Measurements from ENCODE around the gene JARID2. TPM values are rescaled to one million over a fixed set of nuclear protein-coding genes. Genes with fewer than 3 reads are reported as not detected.
A peak's percentile ranks its signal among the peaks of the same experiment; 100 is the strongest.

Gene JARID2
- total RNA-seq, 1 experiment from 2014 or later, result 0.56 TPM

DNA sequence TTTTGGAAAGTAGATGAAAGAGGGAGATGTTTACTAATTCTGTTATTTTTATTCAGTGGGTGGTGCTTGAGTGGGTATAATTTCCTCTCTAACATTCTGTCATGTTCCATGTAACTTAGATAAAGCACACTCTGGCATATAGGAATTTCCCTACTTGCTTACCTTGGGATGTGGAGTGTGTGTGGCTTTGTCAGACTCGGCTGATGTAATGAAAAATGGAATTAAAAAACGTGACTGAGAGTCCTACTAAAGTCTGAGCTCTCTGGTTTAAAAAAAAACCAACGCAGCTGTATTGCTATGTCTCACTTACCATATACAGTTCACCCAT, 98.3 kb downstream of the JARID2 start:
- no peaks in the 10 kb centered on the region for H3K36me3 ChIP-seq
- H3K27me3 ChIP-seq, result no peaks in the 10 kb centered on the region
- no peaks in the 10 kb centered on the region for H3K9me3 ChIP-seq
- no peak for DNase-seq
- H3K4me3 ChIP-seq, result no peak overlapping the region

DNA sequence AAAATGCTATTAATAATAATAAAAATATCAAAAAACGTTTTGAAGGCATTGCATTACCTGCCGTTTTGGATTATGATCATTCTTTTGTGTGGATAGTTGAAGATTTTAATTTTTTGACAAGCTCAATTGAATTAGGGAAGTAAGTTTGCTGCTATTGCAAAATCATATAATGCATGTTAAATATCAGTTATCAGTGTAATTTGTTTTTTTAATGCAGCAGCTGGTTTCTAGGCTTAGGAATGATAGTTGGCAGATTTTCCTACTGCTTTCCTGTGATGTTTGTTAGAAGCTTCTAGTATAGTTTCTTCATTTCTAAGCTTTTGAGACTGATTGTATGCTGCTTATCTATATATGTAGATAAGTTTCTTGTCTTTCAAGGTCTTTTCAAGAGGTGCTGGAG, 99.0 kb downstream of the JARID2 start:
- Histone ChIP-seq H3K36me3 (no peaks in the 10 kb centered on the region), H3K9me3 (no peaks in the 10 kb centered on the region), H3K27me3 (no peaks in the 10 kb centered on the region), H3K4me3 (no peak overlapping the region)
- DNase-seq, result no peak

DNA sequence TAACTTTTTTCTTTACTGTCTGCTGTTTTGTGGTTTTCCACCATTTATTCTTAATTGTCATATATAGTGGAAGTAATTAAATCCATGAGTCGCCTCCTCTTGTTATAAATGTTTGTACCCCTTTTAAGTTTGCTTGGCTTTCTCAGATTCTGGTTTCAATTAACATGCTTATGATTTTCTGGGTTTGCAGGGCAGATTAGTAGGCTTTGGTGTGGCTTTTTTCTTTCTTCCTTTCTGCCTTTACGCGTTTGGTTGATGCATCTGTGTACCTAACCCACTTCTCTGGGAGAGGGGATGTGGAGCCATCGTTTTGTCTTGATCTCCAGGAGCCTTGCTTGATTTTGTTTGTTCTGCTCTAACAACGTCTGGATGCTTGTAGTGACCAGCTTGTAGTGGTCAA, 100.4 kb downstream of the JARID2 start:
- no peaks in the 10 kb centered on the region for H3K36me3 ChIP-seq
- H3K9me3 ChIP-seq, result no peaks in the 10 kb centered on the region
- no peaks in the 10 kb centered on the region for H3K27me3 ChIP-seq
- no peak overlapping the region for H3K4me3 ChIP-seq
- no peak for DNase-seq

DNA sequence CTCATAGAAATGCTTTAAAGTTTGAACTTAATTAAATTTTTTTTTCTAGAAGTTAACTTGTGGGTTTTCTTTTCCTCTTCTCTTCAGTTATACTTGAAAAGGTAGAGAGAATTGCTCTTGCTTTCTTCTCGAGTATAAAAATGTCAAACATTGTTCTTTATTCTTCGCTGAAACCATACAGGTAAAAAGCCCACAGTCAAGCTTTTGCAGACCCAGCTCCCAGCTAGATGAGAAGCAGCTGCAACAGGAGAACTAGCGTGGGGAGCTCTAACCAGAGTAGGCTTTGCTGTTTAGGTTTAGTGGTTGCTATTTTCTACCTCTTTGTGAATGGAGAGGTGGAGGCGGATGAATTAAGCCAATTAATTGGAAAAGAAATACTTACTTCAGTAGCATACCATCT, 102.7 kb downstream of the JARID2 start:
- no peak overlapping the region for H3K4me3 ChIP-seq
- DNase-seq, result no peak
- no peaks in the 10 kb centered on the region for H3K9me3 ChIP-seq
- H3K36me3 ChIP-seq, result no peaks in the 10 kb centered on the region
- no peaks in the 10 kb centered on the region for H3K27me3 ChIP-seq

DNA sequence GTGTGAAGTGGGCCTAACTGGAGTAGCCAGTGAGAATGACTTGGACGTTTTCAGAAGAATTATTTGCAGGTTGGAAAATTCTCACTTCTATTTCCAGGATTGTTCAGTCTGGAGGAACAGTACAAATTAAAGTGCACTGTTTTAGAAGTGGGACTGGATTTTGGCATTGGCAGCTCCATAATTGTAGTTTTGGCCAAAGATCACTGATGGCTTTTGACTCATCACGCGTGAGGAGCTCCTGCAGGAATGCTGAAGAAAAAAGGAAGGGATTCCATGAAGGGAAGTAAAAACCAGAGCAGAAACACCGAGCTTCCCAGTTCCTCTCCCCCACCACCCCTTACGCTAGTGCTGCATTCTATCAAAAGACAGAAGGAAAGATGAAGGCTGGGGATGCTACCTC, 103.5 kb downstream of the JARID2 start:
- Histone ChIP-seq H3K27me3 (no peaks in the 10 kb centered on the region), H3K9me3 (no peaks in the 10 kb centered on the region), H3K36me3 (no peaks in the 10 kb centered on the region), H3K4me3 (no peak overlapping the region)
- peak; percentile 65 for DNase-seq

- Histone ChIP-seq H3K27me3 (no peaks in the 10 kb centered on the region), H3K4me3 (no peak overlapping the region), H3K36me3 (no peaks in the 10 kb centered on the region), H3K9me3 (no peaks in the 10 kb centered on the region)
- no peak for DNase-seq
Observed at GRCh38 chr6:15350386-15351083, 104.7 kb downstream of the JARID2 start.

- DNase-seq, result peak; percentile 95
- no peak overlapping the region for H3K4me3 ChIP-seq
Observed at GRCh38 chr6:15351631-15352030, 105.8 kb downstream of the JARID2 start.

DNA sequence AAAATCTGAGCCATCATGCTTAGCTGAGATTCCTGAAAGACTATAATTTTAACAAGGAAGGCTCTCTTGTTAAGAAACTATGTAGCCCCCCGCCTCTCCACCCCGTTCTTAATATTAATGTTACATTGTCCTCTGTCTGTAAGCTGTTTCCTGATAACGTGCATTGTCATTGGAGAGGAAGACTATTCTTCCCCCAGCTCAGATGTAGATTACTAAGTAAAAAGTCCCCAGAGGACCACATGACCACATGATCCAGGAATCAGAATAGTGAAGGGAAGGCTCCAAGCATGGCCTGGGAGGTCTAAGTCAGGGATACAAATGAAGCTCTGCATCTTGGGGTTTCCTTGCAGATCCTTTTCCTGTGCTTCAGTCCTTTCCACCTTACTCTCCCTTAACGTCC, 106.4 kb downstream of the JARID2 start:
- Histone ChIP-seq H3K9me3 (no peaks in the 10 kb centered on the region), H3K27me3 (no peaks in the 10 kb centered on the region), H3K4me3 (no peak overlapping the region), H3K36me3 (no peaks in the 10 kb centered on the region)
- no peak for DNase-seq

More at GRCh38 chr6:15351631-15352030, 105.8 kb downstream of the JARID2 start:
- Histone ChIP-seq H3K36me3 (no peaks in the 10 kb centered on the region), H3K9me3 (no peaks in the 10 kb centered on the region), H3K27me3 (no peaks in the 10 kb centered on the region)

DNA sequence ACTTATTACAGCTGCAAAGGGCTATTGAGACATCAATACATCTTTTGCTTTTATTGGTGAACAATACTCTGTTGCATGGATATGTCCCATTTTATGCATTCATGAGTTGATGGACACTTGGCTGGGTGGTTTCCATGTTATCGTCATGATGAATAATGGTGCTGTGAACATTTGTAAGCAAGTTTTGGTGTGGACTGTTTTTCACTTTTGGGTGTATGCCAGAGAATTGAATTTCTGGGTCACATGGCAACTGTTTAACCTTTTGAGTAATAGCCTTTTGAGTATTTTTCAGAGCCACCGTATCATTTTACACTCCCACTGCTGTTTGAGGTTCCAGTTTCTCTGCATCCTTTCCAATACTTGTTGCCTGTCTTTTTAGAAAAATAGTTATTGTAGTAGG, 107.0 kb downstream of the JARID2 start:
- DNase-seq, result peak; percentile 23
- H3K9me3 ChIP-seq, result no peaks in the 10 kb centered on the region
- no peaks in the 10 kb centered on the region for H3K27me3 ChIP-seq
- no peaks in the 10 kb centered on the region for H3K36me3 ChIP-seq
- H3K4me3 ChIP-seq, result no peak overlapping the region

- DNase-seq, result no peak
- no peaks in the 10 kb centered on the region for H3K9me3 ChIP-seq
Observed at GRCh38 chr6:15355683-15356099, 109.8 kb downstream of the JARID2 start.

GRCh38 chr6:15356179-15356578, 110.3 kb downstream of the JARID2 start:
- H3K36me3 ChIP-seq, result no peaks in the 10 kb centered on the region
- no peaks in the 10 kb centered on the region for H3K27me3 ChIP-seq
- no peaks in the 10 kb centered on the region for H3K9me3 ChIP-seq
- no peak for DNase-seq
- no peak overlapping the region for H3K4me3 ChIP-seq

More at GRCh38 chr6:15355683-15356099, 109.8 kb downstream of the JARID2 start:
- H3K36me3 ChIP-seq, result no peaks in the 10 kb centered on the region
- H3K27me3 ChIP-seq, result no peaks in the 10 kb centered on the region
- no peak overlapping the region for H3K4me3 ChIP-seq

GRCh38 chr6:15356937-15357336, 111.1 kb downstream of the JARID2 start:
- H3K4me3 ChIP-seq, result no peak overlapping the region
- DNase-seq, result no peak

GRCh38 chr6:15357782-15358181, 111.9 kb downstream of the JARID2 start:
- Histone ChIP-seq H3K36me3 (no peaks in the 10 kb centered on the region), H3K4me3 (no peak overlapping the region), H3K9me3 (no peaks in the 10 kb centered on the region), H3K27me3 (no peaks in the 10 kb centered on the region)
- no peak for DNase-seq

More at GRCh38 chr6:15356937-15357336, 111.1 kb downstream of the JARID2 start:
- Histone ChIP-seq H3K27me3 (no peaks in the 10 kb centered on the region), H3K9me3 (no peaks in the 10 kb centered on the region), H3K36me3 (no peaks in the 10 kb centered on the region)

DNA sequence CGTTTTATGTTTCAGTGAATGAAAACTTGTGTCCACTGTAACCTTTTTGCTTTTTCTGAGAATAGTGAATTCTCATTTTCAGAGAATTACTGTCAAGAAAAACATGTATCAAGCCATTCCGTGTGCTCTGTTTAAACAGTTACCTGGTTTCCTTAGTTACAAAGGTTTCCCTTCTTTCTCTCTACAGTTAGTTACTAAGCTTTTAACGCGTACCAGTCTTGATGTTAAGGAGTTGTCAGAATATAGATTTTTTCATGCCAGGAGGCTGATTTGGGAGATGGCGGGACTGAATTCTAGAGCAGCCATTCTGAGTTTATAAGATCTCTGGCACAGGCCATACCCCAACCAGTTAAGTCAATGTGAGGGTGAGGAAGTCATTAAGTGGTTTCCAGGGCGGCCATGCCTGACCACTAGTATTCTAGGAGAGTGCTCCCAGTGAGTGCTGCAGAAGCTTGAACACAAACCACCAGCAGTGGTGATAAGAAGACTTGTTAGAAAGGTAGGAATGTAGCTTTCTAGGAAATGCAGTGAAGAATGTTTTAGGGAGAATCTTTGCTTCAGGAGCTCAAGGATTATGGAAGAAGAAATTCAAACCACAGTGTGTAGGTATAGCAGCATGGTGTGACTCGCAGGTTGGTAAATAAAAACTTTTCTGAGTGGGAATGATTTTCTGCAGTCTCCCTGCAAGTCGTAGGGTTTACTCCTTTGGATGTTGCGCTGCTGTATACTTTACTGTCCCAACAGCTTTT, 112.9 kb downstream of the JARID2 start:
- H3K9me3 ChIP-seq, result no peaks in the 10 kb centered on the region
- no peak for DNase-seq
- no peak overlapping the region for H3K4me3 ChIP-seq
- H3K36me3 ChIP-seq, result no peaks in the 10 kb centered on the region
- no peaks in the 10 kb centered on the region for H3K27me3 ChIP-seq

- no peak overlapping the region for H3K4me3 ChIP-seq
- no peaks in the 10 kb centered on the region for H3K9me3 ChIP-seq
- no peaks in the 10 kb centered on the region for H3K27me3 ChIP-seq
- no peak for DNase-seq
- H3K36me3 ChIP-seq, result no peaks in the 10 kb centered on the region
Observed at GRCh38 chr6:15359335-15359862, 113.5 kb downstream of the JARID2 start.

DNA sequence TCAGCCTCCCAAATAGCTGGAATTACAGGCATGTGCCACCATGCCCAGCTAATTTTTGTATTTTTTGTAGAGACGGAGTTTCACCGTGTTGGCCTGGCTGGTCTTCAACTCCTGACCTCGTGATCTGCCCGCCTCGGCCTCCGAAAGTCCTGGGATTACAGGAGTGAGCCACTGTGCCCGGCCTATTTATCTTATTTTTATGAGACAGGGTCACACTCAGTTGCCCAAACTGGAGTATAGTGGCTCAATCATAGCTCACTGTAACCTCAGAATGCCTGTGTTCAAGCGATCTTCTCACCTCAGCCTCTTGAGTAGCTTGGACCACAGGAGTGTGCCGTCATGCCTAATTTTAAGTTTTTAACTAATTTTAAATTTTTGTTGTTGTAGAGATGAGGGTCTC, 114.4 kb downstream of the JARID2 start:
- Histone ChIP-seq H3K27me3 (no peaks in the 10 kb centered on the region), H3K4me3 (no peak overlapping the region), H3K9me3 (no peaks in the 10 kb centered on the region), H3K36me3 (no peaks in the 10 kb centered on the region)
- no peak for DNase-seq

DNA sequence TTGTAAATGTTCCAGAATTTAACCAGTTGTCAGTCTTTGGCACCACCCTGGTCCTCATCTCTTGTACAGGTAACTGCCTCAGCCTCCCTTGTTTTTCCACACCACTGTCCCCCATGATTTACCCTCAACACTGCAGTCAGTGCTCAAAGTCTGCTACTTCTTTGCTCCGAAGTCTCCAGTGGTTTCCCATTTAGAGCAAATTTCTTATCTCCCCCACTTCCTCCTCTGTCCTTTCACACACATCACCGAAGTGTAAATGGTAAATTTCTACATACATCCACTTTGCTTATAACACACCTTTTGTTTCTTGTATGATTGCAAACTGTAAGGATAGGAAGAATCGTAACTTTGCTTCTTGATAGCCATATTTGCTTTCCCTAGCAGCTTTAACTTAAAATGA, 115.3 kb downstream of the JARID2 start:
- Histone ChIP-seq H3K27me3 (no peaks in the 10 kb centered on the region), H3K36me3 (no peaks in the 10 kb centered on the region), H3K4me3 (no peak overlapping the region), H3K9me3 (no peaks in the 10 kb centered on the region)
- DNase-seq, result no peak

Measured in MG63 (cell line).